Ascending aorta (tissue), 2 donors: ENCODE measurements around the gene OCA2. TPM values are rescaled to one million over a fixed set of nuclear protein-coding genes. Genes with fewer than 3 reads are reported as not detected.

Source experiments
- DNase-seq, 2 donors: peaks; one replicate each; pipeline ENCODE4 v3.0.0-alpha.2; 2019; ENCODE audit warnings: low spot score in 2 of 2
- H3K27ac ChIP-seq, 2 donors: fragments of 200-600 bp; sonication (generic); one replicate each; pipeline ENCODE4 v1.5.1; 2016 to 2017; ENCODE audit warnings: mild to moderate bottlenecking in 1 of 2
- H3K27me3 ChIP-seq: fragments of 200-600 bp; sonication (generic); one replicate; pipeline ENCODE4 v1.5.1; 2017
- H3K36me3 ChIP-seq, 2 donors: fragments of 200-600 bp; sonication (generic); one replicate each; pipeline ENCODE4 v1.5.1; 2016
- H3K4me1 ChIP-seq, 2 donors: fragments of 200-600 bp; sonication (generic); one replicate each; pipeline ENCODE4 v1.5.1; 2016 to 2017; ENCODE audit warnings: mild to moderate bottlenecking in 1 of 2
- H3K4me3 ChIP-seq, 2 donors: fragments of 200-600 bp; sonication (generic); one replicate each; pipeline ENCODE4 v1.5.1; 2016 to 2017; ENCODE audit warnings: mild to moderate bottlenecking in 1 of 2
- H3K9me3 ChIP-seq, 2 donors: fragments of 200-600 bp; sonication (generic); one replicate each; pipeline ENCODE4 v1.5.1; 2016
- intact Hi-C: fragments of 100-400 bp; cut with DNase I; formaldehyde crosslinking; loops from one replicate; pipeline ENCODE4 v1.15.1; 2023
- total RNA-seq: library from RNA; depleted of rRNA; stranded (reverse); fragments of >200 nt; gene quantifications from one replicate; pipeline ENCODE4 v1.1.0, GENCODE V29; 2016
- TF ChIP-seq, protein P1 (sequence below), 3 experiments: fragments of 200-600 bp in 2 of 3; fragments of 450-650 bp in 1 of 3; sonication (generic) in 2 of 3; IDR thresholded peaks; one replicate each; pipeline ENCODE4 v1.5.1; 2016 to 2019; ENCODE audit warnings: antibody characterized with exemption in 3 of 3, mild to moderate bottlenecking in 1 of 3, moderate library complexity in 1 of 3

The OCA2 gene
- total RNA-seq, 1 donor from 2014 or later = 1.2 TPM

- Histone ChIP-seq H3K27me3 (no peaks in the 10 kb centered on the region), H3K9me3 (no peaks in the 10 kb centered on the region), H3K27ac (no peak overlapping the region), H3K4me3 (no peak overlapping the region), H3K4me1 (no peaks in the 10 kb centered on the region), H3K36me3 (no peaks in the 10 kb centered on the region)
- no peak for DNase-seq
- intact Hi-C loops = no loop called here
- TF ChIP-seq, protein P1, sequence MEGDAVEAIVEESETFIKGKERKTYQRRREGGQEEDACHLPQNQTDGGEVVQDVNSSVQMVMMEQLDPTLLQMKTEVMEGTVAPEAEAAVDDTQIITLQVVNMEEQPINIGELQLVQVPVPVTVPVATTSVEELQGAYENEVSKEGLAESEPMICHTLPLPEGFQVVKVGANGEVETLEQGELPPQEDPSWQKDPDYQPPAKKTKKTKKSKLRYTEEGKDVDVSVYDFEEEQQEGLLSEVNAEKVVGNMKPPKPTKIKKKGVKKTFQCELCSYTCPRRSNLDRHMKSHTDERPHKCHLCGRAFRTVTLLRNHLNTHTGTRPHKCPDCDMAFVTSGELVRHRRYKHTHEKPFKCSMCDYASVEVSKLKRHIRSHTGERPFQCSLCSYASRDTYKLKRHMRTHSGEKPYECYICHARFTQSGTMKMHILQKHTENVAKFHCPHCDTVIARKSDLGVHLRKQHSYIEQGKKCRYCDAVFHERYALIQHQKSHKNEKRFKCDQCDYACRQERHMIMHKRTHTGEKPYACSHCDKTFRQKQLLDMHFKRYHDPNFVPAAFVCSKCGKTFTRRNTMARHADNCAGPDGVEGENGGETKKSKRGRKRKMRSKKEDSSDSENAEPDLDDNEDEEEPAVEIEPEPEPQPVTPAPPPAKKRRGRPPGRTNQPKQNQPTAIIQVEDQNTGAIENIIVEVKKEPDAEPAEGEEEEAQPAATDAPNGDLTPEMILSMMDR (IDR thresholded peaks at IDR 0.05) = no peak
Observed at GRCh38 chr15:28037969-28038590, 61.0 kb downstream of the OCA2 start.

DNA sequence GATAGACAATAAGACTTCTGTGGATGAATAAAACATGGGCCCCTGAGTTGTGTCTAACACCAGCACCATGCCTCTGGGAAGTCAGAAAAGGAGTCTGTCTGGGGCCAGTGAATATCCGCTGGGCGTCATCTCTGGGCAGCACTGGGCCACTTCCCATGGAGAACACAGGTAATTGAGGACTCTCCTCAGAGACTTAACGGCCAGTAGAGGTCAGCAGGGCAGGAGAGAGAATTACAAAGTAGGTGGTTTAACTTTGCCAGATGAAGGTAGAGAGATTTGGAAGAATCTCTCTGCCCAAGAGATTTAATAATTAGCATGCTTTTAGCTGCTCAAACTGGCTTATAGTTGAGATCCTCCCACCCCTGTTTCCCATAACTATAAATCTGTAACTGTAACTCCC is 65.7 kb downstream of the OCA2 start:
- DNase-seq = no peak
- Histone ChIP-seq H3K4me1 (no peaks in the 10 kb centered on the region), H3K27ac (no peak overlapping the region), H3K4me3 (no peak overlapping the region), H3K36me3 (no peaks in the 10 kb centered on the region), H3K9me3 (no peaks in the 10 kb centered on the region), H3K27me3 (no peaks in the 10 kb centered on the region)
- intact Hi-C loops = no loop called here
- TF ChIP-seq, protein P1 (IDR thresholded peaks at IDR 0.05) = no peak

DNA sequence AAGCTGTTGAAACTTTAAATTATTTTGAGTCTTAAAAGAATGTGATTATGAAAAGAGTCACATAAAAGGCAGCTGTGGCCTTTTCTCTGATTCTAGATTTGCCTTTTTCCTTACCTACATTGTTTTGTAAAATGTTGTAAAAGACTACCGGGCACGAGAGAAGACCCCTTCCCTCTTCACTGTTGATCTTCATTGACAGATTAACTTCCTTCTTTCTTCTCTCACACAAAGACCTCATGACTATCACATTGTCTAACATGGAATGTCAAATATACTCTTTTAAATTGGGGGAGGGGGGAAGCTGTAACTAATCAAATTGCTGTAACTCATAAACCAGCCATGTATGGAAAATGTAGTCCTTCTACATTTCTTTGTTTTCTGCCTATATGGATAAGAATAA is 68.3 kb downstream of the OCA2 start:
- Histone ChIP-seq H3K9me3 (no peaks in the 10 kb centered on the region), H3K4me3 (no peak overlapping the region), H3K27ac (no peak overlapping the region), H3K36me3 (peaks cover 3 to 8% of the 10 kb centered on the region in 2 donors), H3K4me1 (no peaks in the 10 kb centered on the region), H3K27me3 (no peaks in the 10 kb centered on the region)
- TF ChIP-seq, protein P1 (IDR thresholded peaks at IDR 0.05) = no peak
- intact Hi-C loops = no loop called here
- no peak for DNase-seq

- Histone ChIP-seq H3K4me1 (no peaks in the 10 kb centered on the region), H3K36me3 (peaks cover 3 to 8% of the 10 kb centered on the region in 2 donors), H3K27ac (no peak overlapping the region), H3K9me3 (no peaks in the 10 kb centered on the region), H3K27me3 (no peaks in the 10 kb centered on the region), H3K4me3 (no peak overlapping the region)
- intact Hi-C loops = no loop called here
- DNase-seq = no peak
- TF ChIP-seq, protein P1 (IDR thresholded peaks at IDR 0.05) = no peak
Observed at GRCh38 chr15:28027714-28028076, 71.4 kb downstream of the OCA2 start.

DNA sequence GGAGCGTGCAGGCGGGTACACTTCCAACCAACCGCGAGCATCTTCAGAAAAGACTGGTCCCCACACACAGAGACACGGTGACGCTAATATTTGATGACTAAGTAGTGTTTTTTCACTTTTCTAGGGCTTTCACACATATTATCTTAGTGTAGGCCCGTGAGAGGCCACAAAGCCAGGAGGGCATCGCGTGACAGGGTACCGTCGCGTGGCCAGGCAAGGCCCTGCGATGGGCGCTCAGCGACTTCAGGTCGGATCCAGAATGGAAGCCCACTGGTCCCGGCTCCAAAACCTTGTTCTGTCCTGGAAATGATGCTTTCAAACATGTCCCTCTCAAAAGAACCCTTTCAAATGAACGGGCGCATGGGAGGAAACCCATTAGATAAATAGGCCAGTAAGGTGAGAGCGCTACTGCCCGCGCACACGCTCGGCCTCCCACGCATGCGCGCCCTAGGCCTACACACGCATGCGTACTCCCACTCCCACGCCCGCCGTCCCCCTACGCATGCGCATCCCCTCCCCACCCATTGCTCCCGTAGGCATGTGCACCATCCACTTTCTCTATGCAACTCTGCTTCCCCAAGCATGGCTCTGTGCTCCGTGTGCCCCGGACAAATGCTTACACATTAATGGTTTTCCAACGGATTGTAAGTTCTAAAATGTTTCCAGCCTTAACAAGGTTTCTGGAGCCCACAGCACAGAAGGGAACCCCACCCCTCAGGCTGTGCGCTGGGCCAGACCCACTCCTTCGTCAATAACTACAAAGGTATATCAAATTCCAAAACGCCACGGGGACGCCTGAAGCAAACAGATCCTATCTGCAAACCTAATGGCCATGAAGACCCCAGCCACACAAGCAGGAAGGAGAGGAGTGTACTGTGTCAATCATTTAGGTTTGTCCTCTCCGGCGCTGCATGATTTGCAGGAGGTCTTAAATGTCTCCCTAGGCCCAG is 72.1 kb downstream of the OCA2 start:
- TF ChIP-seq, protein P1 (IDR thresholded peaks at IDR 0.05) = no peak
- H3K4me1 ChIP-seq = no peaks in the 10 kb centered on the region
- intact Hi-C loops = no loop called here
- DNase-seq = no peak
- H3K27me3 ChIP-seq = no peaks in the 10 kb centered on the region
- no peak overlapping the region for H3K27ac ChIP-seq
- H3K36me3 ChIP-seq = peaks cover 3 to 8% of the 10 kb centered on the region in 2 donors
- H3K4me3 ChIP-seq = no peak overlapping the region
- no peaks in the 10 kb centered on the region for H3K9me3 ChIP-seq
